ENCODE data around the gene AK5.
A peak's percentile ranks its signal among the peaks of the same experiment; 100 is the strongest.

Gene AK5

DNA sequence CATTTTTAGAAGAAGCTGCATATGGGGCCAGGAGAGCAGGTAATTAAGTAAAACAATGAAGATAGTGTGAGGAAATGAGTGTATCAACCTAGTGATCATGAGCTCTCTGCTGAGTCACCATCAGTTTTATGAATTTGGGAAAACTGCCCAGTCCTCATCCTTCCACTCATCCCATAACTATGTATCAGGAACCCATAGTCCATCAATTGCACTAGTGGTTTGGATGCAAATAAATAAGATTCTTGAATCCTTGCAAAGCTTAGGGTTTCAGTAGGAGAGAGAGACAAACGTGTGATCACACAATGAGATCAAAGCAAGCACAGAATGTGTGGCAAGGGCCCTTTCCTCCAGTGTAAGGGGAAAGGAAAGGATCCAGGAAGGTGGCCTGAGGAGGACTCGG lies 255.0 kb downstream of the AK5 start:
- peak overlapping the region; percentile 11 for H3K4me2 ChIP-seq (ENCODE audit: low read length)
- peak overlapping the region; percentile 61 for H3K9ac ChIP-seq (ENCODE audit: low read depth, low read length)
- H3K9me3 ChIP-seq (replicated peaks; ENCODE audit: low read length) = no peaks in the 10 kb centered on the region
- H3K36me3 ChIP-seq (ENCODE audit: insufficient read depth, low read length) = peaks cover 15% of the 10 kb centered on the region
- no peak overlapping the region for H3K4me3 ChIP-seq (ENCODE audit: low read length)
- peaks cover 82% of the 10 kb centered on the region for H3K4me1 ChIP-seq (ENCODE audit: control insufficient read depth, insufficient read depth, low read length)
- no peaks in the 10 kb centered on the region for H3K27me3 ChIP-seq (ENCODE audit: control insufficient read depth, insufficient read depth, low read length)

DNA sequence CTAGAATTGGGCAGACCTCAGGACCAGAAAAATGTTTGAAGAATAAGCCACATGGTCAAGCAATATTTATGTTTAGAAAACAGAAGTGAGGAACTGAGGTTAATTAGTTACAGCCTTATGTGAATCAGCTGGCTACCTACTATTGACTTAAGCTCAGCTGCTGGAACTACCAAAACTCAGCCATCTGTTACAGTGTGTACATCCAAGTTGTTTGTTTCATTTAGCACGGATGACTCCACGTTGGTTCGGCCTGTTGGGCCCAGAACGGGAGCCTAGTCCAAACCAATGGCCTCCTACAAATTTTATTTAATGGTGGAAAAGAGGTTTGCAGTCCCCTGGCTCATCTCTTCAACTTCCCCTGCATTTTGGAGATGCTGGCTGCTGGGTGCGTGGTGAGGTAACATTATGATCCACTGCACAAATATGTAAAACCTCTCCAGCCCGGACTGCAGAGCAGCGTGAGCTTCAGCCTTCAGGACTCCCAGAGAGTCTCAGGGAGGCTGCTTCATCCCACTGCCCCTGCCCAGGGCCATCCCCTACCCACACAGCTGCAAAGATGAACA lies 257.2 kb downstream of the AK5 start:
- Histone ChIP-seq H3K4me1 (ENCODE audit: control insufficient read depth, insufficient read depth, low read length) (peaks cover 82% of the 10 kb centered on the region), H3K36me3 (ENCODE audit: insufficient read depth, low read length) (peaks cover 15% of the 10 kb centered on the region), H3K9ac (ENCODE audit: low read depth, low read length) (peak overlapping the region; percentile 85), H3K4me3 (ENCODE audit: low read length) (peak overlapping the region; percentile 47), H3K4me2 (ENCODE audit: low read length) (peak overlapping the region; percentile 78), H3K9me3 (replicated peaks; ENCODE audit: low read length) (no peaks in the 10 kb centered on the region), H3K27me3 (ENCODE audit: control insufficient read depth, insufficient read depth, low read length) (no peaks in the 10 kb centered on the region)

DNA sequence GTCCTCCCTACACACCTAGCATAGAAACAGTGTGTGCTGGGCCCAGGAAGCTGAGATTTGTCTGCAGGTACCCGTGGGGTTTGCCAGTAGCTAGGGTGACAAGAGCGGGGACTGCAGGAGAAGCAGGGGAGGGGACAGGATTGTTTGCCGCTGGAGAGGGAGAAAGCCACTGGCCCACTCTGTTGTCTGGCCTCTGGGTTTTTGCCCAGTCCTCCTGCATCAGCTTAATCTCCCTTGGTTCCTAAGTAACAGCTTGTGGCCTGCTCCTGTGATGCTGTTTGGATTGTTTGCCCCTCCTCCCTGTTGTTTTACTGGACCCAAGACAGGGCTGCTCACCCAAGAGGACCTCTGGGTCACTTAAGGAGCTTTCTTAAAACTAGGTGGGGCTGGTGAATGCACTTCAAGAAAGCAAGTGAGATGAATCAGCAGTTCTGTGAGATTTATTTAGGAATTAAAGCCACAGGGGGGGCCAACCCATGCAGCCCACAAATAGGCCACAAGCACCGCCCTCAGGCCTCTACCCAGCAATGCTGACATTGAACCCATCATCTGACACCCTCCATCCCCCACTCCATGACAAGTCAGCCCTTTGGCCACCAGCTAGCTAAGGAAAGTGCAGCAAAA lies 257.8 kb downstream of the AK5 start:
- H3K4me1 ChIP-seq (ENCODE audit: control insufficient read depth, insufficient read depth, low read length) = peaks cover 76% of the 10 kb centered on the region
- H3K9me3 ChIP-seq (replicated peaks; ENCODE audit: low read length) = no peaks in the 10 kb centered on the region
- peak overlapping the region; percentile 78 for H3K4me2 ChIP-seq (ENCODE audit: low read length)
- H3K27me3 ChIP-seq (ENCODE audit: control insufficient read depth, insufficient read depth, low read length) = no peaks in the 10 kb centered on the region
- peaks cover 15% of the 10 kb centered on the region for H3K36me3 ChIP-seq (ENCODE audit: insufficient read depth, low read length)
- peak overlapping the region; percentile 47 for H3K4me3 ChIP-seq (ENCODE audit: low read length)
- H3K9ac ChIP-seq (ENCODE audit: low read depth, low read length) = peak overlapping the region; percentile 85

DNA sequence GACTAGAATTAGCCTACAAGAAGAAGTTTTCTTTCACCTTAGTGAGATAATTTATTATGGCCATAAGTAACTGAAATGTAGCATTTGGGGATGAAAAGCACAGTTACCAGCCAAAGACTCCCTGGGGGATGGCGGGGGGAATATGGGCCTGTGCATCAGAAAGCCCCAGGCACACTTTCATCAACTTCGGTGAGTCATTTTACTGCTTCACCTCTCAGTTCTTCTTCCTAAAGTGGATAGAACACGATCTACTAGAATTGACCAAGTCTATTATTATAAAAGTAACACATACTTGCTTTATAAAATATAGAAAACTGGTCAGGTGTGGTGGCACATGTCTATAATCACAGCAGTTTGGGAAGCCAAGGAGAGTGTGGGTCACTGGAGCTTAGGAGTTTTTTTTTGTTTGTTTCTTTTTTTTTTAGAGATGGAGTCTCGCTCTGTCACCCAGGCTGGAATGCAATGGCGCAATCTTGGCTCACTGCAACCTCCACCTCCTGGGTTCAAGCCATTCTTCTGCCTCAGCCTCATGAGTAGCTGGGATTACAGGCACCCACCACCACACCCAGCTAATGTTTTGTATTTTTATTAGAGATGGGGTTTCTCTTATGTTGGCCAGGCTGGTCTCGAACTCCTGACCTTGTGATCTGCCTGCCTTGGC lies 258.8 kb downstream of the AK5 start:
- peaks cover 12% of the 10 kb centered on the region for H3K36me3 ChIP-seq (ENCODE audit: insufficient read depth, low read length)
- H3K9ac ChIP-seq (ENCODE audit: low read depth, low read length) = peak overlapping the region; percentile 85
- peak overlapping the region; percentile 78 for H3K4me2 ChIP-seq (ENCODE audit: low read length)
- H3K4me1 ChIP-seq (ENCODE audit: control insufficient read depth, insufficient read depth, low read length) = peaks cover 73% of the 10 kb centered on the region
- H3K4me3 ChIP-seq (ENCODE audit: low read length) = no peak overlapping the region
- H3K9me3 ChIP-seq (replicated peaks; ENCODE audit: low read length) = no peaks in the 10 kb centered on the region
- no peaks in the 10 kb centered on the region for H3K27me3 ChIP-seq (ENCODE audit: control insufficient read depth, insufficient read depth, low read length)

DNA sequence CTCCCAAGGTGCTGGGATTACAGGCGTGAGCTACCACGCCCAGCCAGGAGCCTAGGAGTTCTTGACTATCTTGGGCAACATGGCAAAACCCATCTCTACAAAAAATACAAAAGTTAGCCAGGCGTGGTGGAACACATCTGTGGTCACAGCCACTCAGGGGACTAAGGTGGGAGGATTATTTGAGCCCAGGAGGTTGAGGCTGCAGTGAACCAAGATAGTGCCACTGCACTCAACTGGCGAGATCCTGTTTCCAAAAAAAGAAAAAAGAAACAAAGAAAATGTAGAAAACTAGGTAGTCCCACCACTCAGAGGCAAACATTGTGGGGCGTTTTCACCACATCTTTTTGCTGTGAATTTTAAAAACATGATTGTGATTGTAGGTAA lies 259.3 kb downstream of the AK5 start:
- Histone ChIP-seq H3K9me3 (replicated peaks; ENCODE audit: low read length) (no peaks in the 10 kb centered on the region), H3K36me3 (ENCODE audit: insufficient read depth, low read length) (peaks cover 7% of the 10 kb centered on the region), H3K4me2 (ENCODE audit: low read length) (no peak overlapping the region), H3K4me1 (ENCODE audit: control insufficient read depth, insufficient read depth, low read length) (peaks cover 76% of the 10 kb centered on the region), H3K27me3 (ENCODE audit: control insufficient read depth, insufficient read depth, low read length) (no peaks in the 10 kb centered on the region), H3K9ac (ENCODE audit: low read depth, low read length) (no peak overlapping the region), H3K4me3 (ENCODE audit: low read length) (no peak overlapping the region)

DNA sequence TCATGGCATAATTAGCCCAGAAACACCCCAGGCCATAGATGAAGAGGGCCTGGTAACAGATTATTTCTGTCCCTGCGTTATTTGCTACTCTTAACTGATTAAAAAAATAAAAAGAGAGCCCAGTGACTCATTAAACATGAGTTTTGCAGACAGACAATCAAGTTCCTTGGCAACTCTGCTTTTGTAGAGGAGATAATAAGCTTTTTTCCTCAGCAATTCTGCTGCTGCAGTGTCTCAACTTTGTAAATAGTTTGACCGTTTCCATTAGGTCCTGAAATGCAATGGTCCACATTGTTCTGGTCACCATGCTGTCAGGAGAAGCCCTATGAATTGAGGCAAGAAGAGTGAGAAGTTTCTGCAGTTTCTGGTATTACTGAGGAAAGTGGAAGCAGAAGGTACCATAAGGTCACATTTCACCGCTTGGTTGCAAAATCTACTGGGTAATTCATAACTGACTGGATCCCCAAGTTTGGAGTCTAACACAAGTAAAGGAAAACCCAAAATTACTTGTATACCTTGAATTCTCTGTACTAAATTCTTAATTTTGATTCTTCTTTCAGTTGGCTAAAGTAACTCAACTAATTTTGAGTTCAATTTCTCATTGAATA lies 261.1 kb downstream of the AK5 start:
- H3K9ac ChIP-seq (ENCODE audit: low read depth, low read length) = peak overlapping the region; percentile 16
- H3K9me3 ChIP-seq (replicated peaks; ENCODE audit: low read length) = no peaks in the 10 kb centered on the region
- no peak overlapping the region for H3K4me3 ChIP-seq (ENCODE audit: low read length)
- peaks cover 62% of the 10 kb centered on the region for H3K4me1 ChIP-seq (ENCODE audit: control insufficient read depth, insufficient read depth, low read length)
- peaks cover 7% of the 10 kb centered on the region for H3K36me3 ChIP-seq (ENCODE audit: insufficient read depth, low read length)
- H3K4me2 ChIP-seq (ENCODE audit: low read length) = peak overlapping the region; percentile 2
- H3K27me3 ChIP-seq (ENCODE audit: control insufficient read depth, insufficient read depth, low read length) = no peaks in the 10 kb centered on the region

DNA sequence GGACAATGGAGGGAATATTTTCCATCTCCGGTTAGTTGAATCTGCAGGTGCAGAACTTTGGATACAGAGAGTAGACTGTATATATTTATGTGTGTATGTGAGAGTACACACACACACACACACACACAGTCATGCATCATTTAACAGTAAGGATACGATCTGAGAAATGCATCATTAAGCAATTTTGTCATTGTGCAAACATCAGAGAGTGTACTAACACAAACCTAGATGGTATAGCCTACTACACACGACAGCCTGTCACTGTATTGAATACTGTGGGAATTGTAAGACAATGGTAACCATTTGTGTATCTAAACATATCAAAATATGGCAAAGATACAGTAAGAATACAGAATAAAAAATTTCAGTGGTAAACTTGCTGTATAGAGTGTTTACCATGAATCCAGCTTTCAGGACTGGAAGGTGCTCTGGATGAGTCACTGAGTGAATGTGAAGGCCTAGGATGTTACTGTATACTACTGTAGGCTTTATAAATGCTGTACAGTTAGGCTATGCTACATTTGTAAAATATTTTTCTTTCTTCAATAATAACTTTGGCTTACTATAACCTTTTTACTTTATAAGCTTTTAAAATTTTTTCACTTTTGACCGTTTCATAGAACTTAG lies 262.1 kb downstream of the AK5 start:
- H3K9ac ChIP-seq (ENCODE audit: low read depth, low read length) = no peak overlapping the region
- no peaks in the 10 kb centered on the region for H3K9me3 ChIP-seq (replicated peaks; ENCODE audit: low read length)
- no peak overlapping the region for H3K4me3 ChIP-seq (ENCODE audit: low read length)
- H3K4me2 ChIP-seq (ENCODE audit: low read length) = no peak overlapping the region
- H3K27me3 ChIP-seq (ENCODE audit: control insufficient read depth, insufficient read depth, low read length) = no peaks in the 10 kb centered on the region
- H3K4me1 ChIP-seq (ENCODE audit: control insufficient read depth, insufficient read depth, low read length) = peaks cover 61% of the 10 kb centered on the region
- peaks cover 7% of the 10 kb centered on the region for H3K36me3 ChIP-seq (ENCODE audit: insufficient read depth, low read length)

DNA sequence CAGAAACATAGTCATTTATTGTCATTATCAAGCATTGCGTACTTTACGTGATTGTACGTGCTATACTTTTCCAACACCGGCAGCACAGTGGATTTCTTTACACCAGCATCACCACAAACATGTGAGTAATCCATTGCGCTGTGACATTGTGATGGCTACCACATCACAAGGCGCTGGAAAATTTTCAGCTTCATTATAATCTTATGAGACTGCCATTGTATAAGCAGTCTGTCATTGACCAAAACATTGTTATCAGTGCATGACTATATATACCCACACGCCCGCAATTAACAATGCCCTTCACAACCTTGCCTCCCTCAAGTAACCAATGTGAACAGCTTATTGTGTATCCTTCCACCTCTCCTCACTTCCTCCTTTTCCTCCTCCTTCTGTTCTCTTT lies 263.0 kb downstream of the AK5 start:
- H3K9me3 ChIP-seq (replicated peaks; ENCODE audit: low read length) = no peaks in the 10 kb centered on the region
- peaks cover 7% of the 10 kb centered on the region for H3K36me3 ChIP-seq (ENCODE audit: insufficient read depth, low read length)
- no peak overlapping the region for H3K9ac ChIP-seq (ENCODE audit: low read depth, low read length)
- no peak overlapping the region for H3K4me2 ChIP-seq (ENCODE audit: low read length)
- H3K4me1 ChIP-seq (ENCODE audit: control insufficient read depth, insufficient read depth, low read length) = peaks cover 52% of the 10 kb centered on the region
- no peaks in the 10 kb centered on the region for H3K27me3 ChIP-seq (ENCODE audit: control insufficient read depth, insufficient read depth, low read length)
- H3K4me3 ChIP-seq (ENCODE audit: low read length) = no peak overlapping the region

DNA sequence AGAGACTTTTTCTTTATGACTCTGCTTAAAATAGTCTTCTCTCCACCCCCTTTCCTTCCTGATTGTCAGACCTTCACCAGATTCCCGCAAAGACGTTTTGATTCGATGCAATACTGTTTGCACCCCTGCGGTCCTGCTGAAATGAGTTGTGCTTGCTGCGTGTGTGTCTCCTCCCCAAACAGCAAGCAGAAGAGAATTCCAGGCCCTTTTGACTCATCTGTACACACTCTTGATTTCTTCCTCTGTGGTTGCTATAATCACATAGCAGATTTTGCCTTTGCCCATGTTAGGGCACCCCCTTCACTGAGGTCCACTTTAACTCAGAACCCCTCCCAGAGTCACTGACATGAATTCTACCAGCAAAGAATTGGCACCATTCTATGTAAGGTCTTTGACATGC lies 264.2 kb downstream of the AK5 start:
- H3K9ac ChIP-seq (ENCODE audit: low read depth, low read length) = no peak overlapping the region
- H3K4me1 ChIP-seq (ENCODE audit: control insufficient read depth, insufficient read depth, low read length) = peaks cover 41% of the 10 kb centered on the region
- H3K4me2 ChIP-seq (ENCODE audit: low read length) = no peak overlapping the region
- no peaks in the 10 kb centered on the region for H3K27me3 ChIP-seq (ENCODE audit: control insufficient read depth, insufficient read depth, low read length)
- H3K4me3 ChIP-seq (ENCODE audit: low read length) = no peak overlapping the region
- no peaks in the 10 kb centered on the region for H3K9me3 ChIP-seq (replicated peaks; ENCODE audit: low read length)
- H3K36me3 ChIP-seq (ENCODE audit: insufficient read depth, low read length) = peaks cover 7% of the 10 kb centered on the region

DNA sequence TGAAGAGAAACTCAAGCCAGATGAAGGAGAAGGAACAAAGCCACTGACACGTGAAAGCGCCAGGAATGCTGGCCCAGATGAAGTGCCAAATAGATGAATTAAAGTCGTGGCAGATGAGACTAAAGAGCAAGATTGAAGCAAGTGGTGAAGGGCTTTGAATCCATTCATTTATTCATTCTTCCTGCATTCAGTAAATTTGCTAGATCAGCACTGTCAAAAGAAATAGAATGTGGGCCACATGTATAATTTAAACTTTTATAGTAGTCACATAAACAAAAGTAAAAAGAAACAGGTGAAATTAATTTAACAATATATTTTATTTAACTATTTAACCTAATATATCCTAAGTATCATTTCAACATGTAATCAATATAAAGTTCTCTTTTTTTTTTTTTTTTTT lies 265.1 kb downstream of the AK5 start:
- no peak overlapping the region for H3K4me3 ChIP-seq (ENCODE audit: low read length)
- no peak overlapping the region for H3K4me2 ChIP-seq (ENCODE audit: low read length)
- H3K27me3 ChIP-seq (ENCODE audit: control insufficient read depth, insufficient read depth, low read length) = no peaks in the 10 kb centered on the region
- peaks cover 35% of the 10 kb centered on the region for H3K4me1 ChIP-seq (ENCODE audit: control insufficient read depth, insufficient read depth, low read length)
- H3K36me3 ChIP-seq (ENCODE audit: insufficient read depth, low read length) = no peaks in the 10 kb centered on the region
- H3K9me3 ChIP-seq (replicated peaks; ENCODE audit: low read length) = no peaks in the 10 kb centered on the region
- H3K9ac ChIP-seq (ENCODE audit: low read depth, low read length) = no peak overlapping the region

DNA sequence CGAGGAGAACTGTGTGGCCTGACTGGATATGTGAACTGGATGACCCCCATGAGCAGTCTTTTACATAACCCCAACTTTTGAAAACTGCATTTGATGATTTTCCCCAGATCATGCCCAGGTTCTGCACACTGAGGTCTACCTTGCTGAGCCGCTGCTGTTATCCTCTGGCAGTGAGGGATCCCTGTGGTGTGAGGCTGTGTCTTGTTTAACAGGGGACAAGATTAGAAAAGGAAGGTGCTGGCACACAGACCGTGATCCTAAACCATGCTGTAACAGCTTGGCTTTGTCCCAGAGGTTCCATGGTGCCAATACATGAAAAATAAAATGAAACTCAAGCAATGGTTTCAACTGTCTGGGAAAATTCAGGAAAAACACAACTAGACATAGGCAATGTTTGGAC lies 266.5 kb downstream of the AK5 start:
- Histone ChIP-seq H3K4me3 (ENCODE audit: low read length) (no peak overlapping the region), H3K4me1 (ENCODE audit: control insufficient read depth, insufficient read depth, low read length) (peaks cover 23% of the 10 kb centered on the region), H3K36me3 (ENCODE audit: insufficient read depth, low read length) (no peaks in the 10 kb centered on the region), H3K9me3 (replicated peaks; ENCODE audit: low read length) (no peaks in the 10 kb centered on the region), H3K27me3 (ENCODE audit: control insufficient read depth, insufficient read depth, low read length) (no peaks in the 10 kb centered on the region), H3K4me2 (ENCODE audit: low read length) (no peak overlapping the region), H3K9ac (ENCODE audit: low read depth, low read length) (no peak overlapping the region)

Measured in skeletal muscle satellite cell (primary cell).